Activated CD4-positive, CD25-positive, alpha-beta regulatory T cell (primary cell): Measurements from ENCODE around the gene GPR84.

Experiments used
- DNase-seq, 4 experiments: peaks; one replicate each; lab custom pipeline; 2025; lab: John Stamatoyannopoulos, UW

The GPR84 gene

DNA sequence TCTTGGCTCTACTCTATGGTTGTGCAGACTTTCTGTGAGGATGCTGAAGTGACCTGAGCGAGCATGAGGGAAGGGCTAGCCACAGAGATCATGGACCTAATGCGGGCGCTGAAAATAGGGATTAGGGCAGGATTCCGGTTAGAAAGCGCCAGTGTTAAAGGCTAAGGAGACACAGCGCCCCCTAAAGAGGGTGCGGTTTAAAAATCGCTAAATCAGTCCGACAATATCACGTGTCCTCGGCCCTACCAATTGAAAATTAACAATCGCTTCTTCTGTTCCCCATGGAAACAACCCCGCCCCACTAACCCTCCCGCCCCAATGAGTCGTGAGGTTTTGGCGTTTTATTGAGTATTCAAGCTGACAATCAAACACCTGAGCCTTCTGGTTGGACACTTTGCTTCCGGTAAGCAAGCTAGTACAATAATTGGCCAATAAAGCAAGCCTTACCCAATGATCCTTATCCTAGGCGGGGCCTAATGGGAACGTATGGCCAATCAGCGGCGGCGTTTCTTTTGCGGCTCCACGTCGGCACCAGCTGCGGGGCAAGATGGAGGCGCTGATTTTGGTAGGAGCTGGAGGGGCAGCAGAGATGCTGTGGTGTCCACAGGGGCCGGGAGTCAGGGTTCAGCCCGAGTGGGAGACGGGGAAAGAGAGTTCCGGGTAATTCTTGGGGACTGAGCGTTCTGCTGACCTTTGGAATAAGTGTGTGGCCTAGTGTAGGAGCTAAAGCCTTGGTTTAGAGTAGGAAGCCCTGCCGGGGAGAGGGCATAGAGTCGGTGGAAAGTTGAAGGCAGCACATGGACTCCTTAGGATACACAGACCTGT is 39.5 kb downstream of the GPR84 start, which contains the start of gene COPZ1:
TSS of gene COPZ1 (plus strand) at position 515 of the 825 bp plus-strand sequence. CDS start at position 548, 33 bp downstream.
- peak; percentile 91 to 94 (median 93) for DNase-seq

DNA sequence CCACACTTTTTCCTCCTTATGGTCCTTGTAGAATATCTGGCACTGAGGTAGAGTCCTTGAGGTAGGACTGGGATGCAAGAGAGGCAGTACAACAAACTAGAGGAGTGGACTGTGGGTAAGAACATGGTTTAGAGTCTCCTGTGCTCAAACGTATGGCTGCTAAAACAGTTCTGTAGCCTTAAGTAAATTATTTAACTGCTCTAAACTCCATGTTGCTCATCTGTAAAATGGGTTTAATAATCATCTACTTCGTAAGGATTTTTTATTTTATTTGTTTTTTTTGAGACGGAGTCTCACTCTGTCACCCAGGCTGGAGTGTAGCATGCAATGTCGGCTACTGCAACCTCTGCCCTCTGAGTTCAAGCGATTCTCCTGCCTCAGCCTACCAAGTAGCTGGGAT is 42.9 kb downstream of the GPR84 start:
- no peak for DNase-seq
